Right ventricle myocardium inferior (tissue), 1 donor: ENCODE data around the gene TLE4. TPM values are rescaled to one million over a fixed set of nuclear protein-coding genes. Genes with fewer than 3 reads are reported as not detected.

Source experiments
- ATAC-seq: fragments of 200-7000 bp; cut with Tn5 transposase; one replicate; pipeline ENCODE4 v1.9.1; 2020; ENCODE audit warnings: mild to moderate bottlenecking, moderate library complexity
- DNase-seq: peaks from one replicate; pipeline ENCODE4 v3.0.0; 2021; ENCODE audit errors: missing footprints
- intact Hi-C: fragments of 100-400 bp; cut with DNase I; formaldehyde crosslinking; loops from one replicate; pipeline ENCODE4 v1.11.0; 2022
- total RNA-seq: library from RNA; stranded (reverse); fragmentation: NEBNext Ultra II Directional; extraction: Animal tissue kit (Norgen Biotek cat#: 25700); gene quantifications from one replicate; pipeline ENCODE4 v1.2.1, GENCODE V29; 2021
- donor health status: DM: no; HTN: yes; CAD: no; lungs with severe emphysema.

TLE4 gene
- total RNA-seq, 1 donor from 2014 or later: 12.1 TPM

GRCh38 chr9:79695531-79696175 lies 123.9 kb downstream of the TLE4 start:
- intact Hi-C loops: no loop called here
- no peak for ATAC-seq
- DNase-seq: no peak

- no peak for ATAC-seq
- intact Hi-C loops: no loop called here
Measured at GRCh38 chr9:79698967-79699366, 127.2 kb downstream of the TLE4 start.

GRCh38 chr9:79699479-79699878 lies 127.7 kb downstream of the TLE4 start:
- no peak for DNase-seq
- no peak for ATAC-seq
- intact Hi-C loops: no loop called here

More at GRCh38 chr9:79698967-79699366, 127.2 kb downstream of the TLE4 start:
- DNase-seq: no peak

- intact Hi-C loops: no loop called here
- DNase-seq (no peak), ATAC-seq (no peak)
Measured at GRCh38 chr9:79700607-79701360, 129.0 kb downstream of the TLE4 start.

- ATAC-seq: peak; percentile 85
- DNase-seq: peak; percentile 74
- intact Hi-C loops: no loop called here
Measured at GRCh38 chr9:79701651-79702050, 129.9 kb downstream of the TLE4 start.

GRCh38 chr9:79705704-79706103 lies 133.9 kb downstream of the TLE4 start:
- intact Hi-C loops: no loop called here
- DNase-seq (no peak), ATAC-seq (no peak)

- intact Hi-C loops: no loop called here
- no peak for ATAC-seq
Measured at GRCh38 chr9:79706512-79706911, 134.7 kb downstream of the TLE4 start.

GRCh38 chr9:79707589-79707988 lies 135.8 kb downstream of the TLE4 start:
- DNase-seq (no peak), ATAC-seq (no peak)
- intact Hi-C loops: no loop called here

More at GRCh38 chr9:79706512-79706911, 134.7 kb downstream of the TLE4 start:
- DNase-seq: no peak

GRCh38 chr9:79708541-79708940 lies 136.8 kb downstream of the TLE4 start:
- intact Hi-C loops: no loop called here
- DNase-seq (no peak), ATAC-seq (no peak)

- ATAC-seq: no peak
- no peak for DNase-seq
- intact Hi-C loops: no loop called here
Measured at GRCh38 chr9:79709743-79710674, 138.2 kb downstream of the TLE4 start.

- no peak for ATAC-seq
- no peak for DNase-seq
- intact Hi-C loops: no loop called here
Measured at GRCh38 chr9:79711874-79712273, 140.1 kb downstream of the TLE4 start.

- ATAC-seq (no peak), DNase-seq (no peak)
- intact Hi-C loops: no loop called here
Measured at GRCh38 chr9:79719021-79719420, 147.3 kb downstream of the TLE4 start.

GRCh38 chr9:79719989-79720388 lies 148.2 kb downstream of the TLE4 start:
- intact Hi-C loops: no loop called here

GRCh38 chr9:79731171-79731890 lies 159.6 kb downstream of the TLE4 start:
- DNase-seq (no peak), ATAC-seq (no peak)
- intact Hi-C loops: no loop called here

More at GRCh38 chr9:79719989-79720388, 148.2 kb downstream of the TLE4 start:
- ATAC-seq: no peak
- DNase-seq: no peak

GRCh38 chr9:79735023-79735779 lies 163.4 kb downstream of the TLE4 start:
- no peak for DNase-seq
- no peak for ATAC-seq
- intact Hi-C loops: no loop called here

GRCh38 chr9:79736051-79736450 lies 164.3 kb downstream of the TLE4 start:
- intact Hi-C loops: no loop called here
- ATAC-seq (no peak), DNase-seq (no peak)

- intact Hi-C loops: no loop called here
- no peak for ATAC-seq
Measured at GRCh38 chr9:79741381-79741780, 169.6 kb downstream of the TLE4 start.

GRCh38 chr9:79742110-79742721 lies 170.5 kb downstream of the TLE4 start:
- DNase-seq: no peak
- intact Hi-C loops: no loop called here
- ATAC-seq: peak; percentile 63

More at GRCh38 chr9:79741381-79741780, 169.6 kb downstream of the TLE4 start:
- no peak for DNase-seq
